Right ventricle myocardium inferior (tissue), 1 donor: ENCODE data around the gene GALR1. TPM values are rescaled to one million over a fixed set of nuclear protein-coding genes. Genes with fewer than 3 reads are reported as not detected.

Experiments used
- ATAC-seq: fragments of 200-7000 bp; cut with Tn5 transposase; one replicate; pipeline ENCODE4 v1.9.1; 2020; ENCODE audit warnings: mild to moderate bottlenecking, moderate library complexity
- DNase-seq: peaks from one replicate; pipeline ENCODE4 v3.0.0; 2021; ENCODE audit errors: missing footprints
- intact Hi-C: fragments of 100-400 bp; cut with DNase I; formaldehyde crosslinking; loops from one replicate; pipeline ENCODE4 v1.11.0; 2022
- long read RNA-seq: library from polyadenylated mRNA; unstranded; transcript quantifications from one replicate; pipeline ENCODE4 v2.0.0, GENCODE V29; 2021
- total RNA-seq: library from RNA; stranded (reverse); fragmentation: NEBNext Ultra II Directional; extraction: Animal tissue kit (Norgen Biotek cat#: 25700); gene quantifications from one replicate; pipeline ENCODE4 v1.2.1, GENCODE V29; 2021
- donor health status: DM: no; HTN: yes; CAD: no; lungs with severe emphysema.

The GALR1 gene, protein sequence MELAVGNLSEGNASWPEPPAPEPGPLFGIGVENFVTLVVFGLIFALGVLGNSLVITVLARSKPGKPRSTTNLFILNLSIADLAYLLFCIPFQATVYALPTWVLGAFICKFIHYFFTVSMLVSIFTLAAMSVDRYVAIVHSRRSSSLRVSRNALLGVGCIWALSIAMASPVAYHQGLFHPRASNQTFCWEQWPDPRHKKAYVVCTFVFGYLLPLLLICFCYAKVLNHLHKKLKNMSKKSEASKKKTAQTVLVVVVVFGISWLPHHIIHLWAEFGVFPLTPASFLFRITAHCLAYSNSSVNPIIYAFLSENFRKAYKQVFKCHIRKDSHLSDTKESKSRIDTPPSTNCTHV
- total RNA-seq = not detected
- long read RNA-seq, full-length matches to known transcripts = 1 of 1 reads
- long read RNA-seq, partial matches to known transcripts = 0 of 1 reads
- long read RNA-seq, other reads (novel, unspliced or antisense) = 0 of 1 reads

DNA sequence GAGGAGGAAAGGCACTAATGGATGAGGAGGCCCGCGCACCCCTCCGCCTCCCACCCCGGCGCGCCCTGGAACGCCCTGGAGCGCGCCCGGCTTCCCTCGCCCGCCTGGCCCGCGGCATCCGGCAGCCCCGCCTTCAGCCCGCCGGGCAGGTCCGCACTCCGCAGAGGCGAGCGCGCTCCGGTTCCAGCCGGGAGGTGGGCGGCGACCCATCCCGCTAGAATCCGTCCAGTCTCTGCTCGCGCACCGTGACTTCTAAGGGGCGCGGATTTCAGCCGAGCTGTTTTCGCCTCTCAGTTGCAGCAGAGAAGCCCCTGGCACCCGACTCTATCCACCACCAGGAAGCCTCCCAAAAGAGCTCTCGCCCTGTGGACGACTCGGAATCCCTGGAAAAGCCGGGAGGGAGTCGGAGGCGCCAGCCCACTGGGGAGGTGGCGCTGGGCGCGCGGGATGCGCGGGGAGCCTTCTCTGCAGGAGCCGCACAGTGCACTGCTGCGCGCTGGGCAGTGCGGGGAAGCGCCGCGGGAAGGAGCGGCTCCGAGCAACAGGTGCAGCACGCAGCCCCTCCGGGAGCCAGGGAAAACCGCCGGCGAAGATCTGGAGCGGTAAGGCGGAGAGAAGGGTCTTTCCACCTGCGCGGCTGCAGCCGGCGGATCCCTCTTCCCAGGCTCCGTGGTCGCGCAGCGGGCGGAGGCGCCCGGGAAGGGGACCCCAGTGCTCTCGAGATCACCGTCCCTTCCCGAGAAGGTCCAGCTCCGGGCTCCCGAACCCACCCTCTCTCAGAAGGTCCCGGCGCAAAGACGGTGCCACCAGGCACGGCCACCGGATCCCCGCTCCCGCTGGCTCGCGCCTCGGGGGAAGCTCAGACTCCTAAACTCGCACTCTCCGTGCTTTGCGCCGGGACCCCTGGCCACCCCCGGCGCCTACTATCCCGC is at the start of gene GALR1:
Gene GALR1, plus strand, starts transcription at position 280 of the 932 bp plus-strand sequence. CDS start 701 bp downstream, outside the sequence.
- DNase-seq (no peak), ATAC-seq (no peak)
- intact Hi-C loops = no loop called here

DNA sequence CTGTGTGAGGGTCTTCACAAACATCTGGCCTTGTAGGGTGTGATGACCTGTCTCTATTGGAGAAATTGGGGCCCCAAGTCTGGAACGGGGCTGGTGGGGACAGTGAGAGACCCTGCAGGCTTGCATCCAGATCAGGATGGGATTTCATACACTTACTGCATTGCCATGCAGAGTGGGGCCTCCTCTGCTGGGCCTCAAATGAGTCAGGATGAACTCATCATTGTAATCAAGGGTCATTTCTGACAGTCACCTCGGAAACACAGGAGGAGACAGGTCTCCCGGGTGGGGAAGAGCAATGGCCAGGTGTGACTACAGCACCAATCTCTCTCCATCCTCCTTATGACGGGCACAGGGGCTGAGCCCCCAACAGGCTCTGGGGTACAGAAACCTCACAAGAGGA is 48.1 kb upstream of the GALR1 start:
- ATAC-seq = no peak
- intact Hi-C loops = no loop called here
- DNase-seq = no peak

DNA sequence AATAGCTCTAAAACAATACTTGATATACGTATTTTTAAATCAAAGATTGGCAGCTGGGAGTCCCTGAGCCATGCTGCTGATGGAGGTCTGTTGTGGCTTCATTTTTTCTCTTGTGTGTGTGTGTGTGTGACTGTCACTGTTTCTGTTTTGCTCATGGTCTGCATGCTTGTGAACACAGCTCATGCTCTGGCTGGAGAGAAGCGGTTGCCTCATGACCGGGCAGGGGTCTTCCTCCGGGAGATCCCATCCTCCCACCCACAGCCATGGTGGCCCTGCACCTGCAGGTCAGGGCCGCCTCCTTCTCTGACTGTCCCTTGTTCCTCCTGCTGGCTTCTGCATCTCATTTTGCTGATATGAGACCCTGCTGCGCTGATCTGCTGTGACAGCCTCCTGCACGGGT is 47.3 kb upstream of the GALR1 start:
- DNase-seq = no peak
- intact Hi-C loops = no loop called here
- no peak for ATAC-seq

DNA sequence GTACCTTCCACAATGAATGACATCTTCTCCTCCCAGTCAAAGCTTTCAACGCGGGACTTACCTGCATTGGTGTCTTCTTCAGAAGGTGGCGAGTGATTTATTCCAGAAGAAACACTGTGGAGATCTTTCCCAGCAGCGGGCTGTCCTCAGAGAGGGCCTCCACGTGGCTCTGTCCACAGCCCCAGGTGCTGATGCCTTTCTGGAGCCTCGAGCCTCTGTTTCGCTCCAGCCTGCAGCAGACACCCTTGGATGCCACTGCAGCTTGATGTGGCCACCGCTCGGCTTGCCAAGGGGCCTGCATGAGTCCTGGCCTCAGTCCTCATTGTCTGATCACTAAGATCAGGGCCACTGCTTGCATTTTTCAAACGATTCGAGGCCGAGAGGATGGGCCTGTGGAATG is 46.6 kb upstream of the GALR1 start:
- DNase-seq (peak; percentile 68), ATAC-seq (no peak)
- intact Hi-C loops = no loop called here

DNA sequence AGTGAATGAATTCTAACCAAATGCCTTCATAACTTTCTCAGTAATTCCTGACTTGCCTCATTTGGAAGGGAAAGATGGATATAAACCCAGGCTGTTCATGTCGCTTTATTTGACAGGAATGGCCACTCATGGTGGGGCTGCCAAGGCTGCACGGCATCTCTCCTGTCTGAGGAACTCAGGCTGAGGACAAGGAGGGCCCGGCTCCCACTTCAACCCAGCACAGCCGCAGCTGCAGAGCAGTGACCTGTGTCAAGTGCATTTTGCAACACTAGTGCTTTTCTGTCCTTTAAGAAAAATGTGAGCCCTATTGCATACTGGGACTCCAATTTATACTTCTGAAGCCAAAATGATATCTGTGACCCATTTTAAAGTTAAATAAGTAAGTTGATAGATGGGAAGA is 45.8 kb upstream of the GALR1 start:
- intact Hi-C loops = no loop called here
- no peak for ATAC-seq
- no peak for DNase-seq

DNA sequence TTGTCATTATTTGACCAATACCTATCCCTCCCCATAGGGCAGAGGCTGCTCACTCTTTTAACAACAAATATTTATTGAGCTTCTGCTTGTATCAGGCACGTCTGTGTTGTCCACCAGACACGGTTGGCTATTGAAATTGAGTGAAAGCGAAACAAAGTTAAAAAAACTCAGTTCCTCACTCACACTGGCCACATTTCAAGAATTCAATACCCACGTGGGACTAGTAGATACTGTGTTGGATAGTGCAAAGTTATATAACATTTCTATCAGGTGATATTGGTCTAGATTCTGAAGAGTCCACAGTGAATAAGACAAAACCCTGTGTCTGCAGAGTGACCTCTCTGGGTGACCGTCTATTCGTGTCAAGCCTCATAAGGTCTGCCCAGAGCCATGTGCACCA is 43.9 kb upstream of the GALR1 start:
- intact Hi-C loops = no loop called here
- no peak for DNase-seq
- no peak for ATAC-seq

DNA sequence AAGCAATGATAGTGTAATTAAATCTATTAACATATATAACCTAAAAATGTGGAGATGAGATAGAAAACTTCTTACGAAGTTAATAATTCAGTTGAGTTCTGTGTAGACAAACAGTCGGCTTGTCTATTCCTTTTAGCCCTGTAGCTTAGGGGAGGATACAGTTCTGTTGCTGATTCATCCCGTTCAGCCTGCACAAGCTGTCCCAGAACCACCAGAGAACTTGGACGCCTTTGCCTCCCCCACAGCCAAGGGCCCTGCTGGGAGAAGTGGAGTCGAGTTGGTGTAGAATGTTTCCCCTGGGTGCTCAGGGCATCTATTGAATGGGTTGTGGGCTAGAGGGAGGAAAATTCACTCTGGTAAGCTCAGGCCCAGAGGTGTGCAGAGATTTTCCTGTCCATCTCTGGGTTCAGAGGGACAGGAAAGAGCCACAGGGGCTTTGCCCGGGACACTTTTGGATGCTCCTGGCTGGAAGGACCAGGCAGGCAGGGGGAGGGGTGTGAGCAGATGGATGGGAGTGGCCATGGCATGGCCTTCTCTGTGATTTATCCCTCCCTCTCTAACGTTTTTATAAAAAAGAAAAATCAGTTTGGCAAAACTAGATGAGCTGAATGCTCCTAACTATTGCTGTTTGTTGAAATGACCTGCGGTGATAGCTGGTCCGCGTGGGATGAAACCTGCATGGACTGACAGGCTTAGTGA is 42.8 kb upstream of the GALR1 start:
- DNase-seq (peak; percentile 70), ATAC-seq (peak; percentile 91)
- intact Hi-C loops = no loop called here

DNA sequence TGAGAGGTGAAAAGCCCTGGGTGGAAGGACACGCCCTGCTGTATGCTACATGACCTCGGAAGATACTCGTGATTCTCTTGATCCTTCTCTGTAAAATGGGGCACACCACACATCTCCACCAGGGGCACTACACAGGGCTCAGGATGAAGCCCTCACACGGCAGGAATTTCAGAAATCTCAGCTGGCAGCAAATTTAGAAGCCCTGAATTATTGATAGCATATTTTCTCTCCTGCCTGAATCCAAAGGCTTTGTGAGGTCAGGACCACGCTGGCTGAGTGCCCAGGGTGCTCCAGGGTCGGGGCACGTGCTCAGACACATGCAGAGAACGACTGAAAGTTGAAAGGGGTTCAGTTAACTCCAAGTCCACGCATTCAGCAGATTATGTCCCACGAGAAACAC is 42.1 kb upstream of the GALR1 start:
- intact Hi-C loops = no loop called here

DNA sequence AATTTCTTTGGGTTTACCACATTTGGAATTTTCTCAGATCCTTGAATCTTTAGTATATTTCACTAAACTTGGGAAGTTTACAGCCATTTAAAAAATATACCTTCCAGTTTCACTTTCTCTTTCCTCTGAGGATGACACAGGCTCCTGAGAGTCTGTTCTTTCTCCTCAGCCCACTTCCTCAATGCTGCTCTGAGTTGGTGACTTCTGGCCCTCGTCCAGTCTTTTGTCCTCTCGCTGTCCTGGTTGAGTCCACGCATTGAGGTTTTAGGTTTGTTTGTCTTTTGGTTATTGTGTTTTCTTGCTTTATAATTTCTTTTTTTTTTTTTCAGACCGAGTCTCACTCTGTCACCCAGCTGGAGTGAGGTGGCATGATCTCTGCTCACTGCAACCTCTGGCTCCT is 40.7 kb upstream of the GALR1 start:
- DNase-seq = peak; percentile 77
- intact Hi-C loops = no loop called here
- no peak for ATAC-seq

More for the DNA sequence above, 42.1 kb upstream of the GALR1 start:
- peak; percentile 74 for DNase-seq
- peak; percentile 65 for ATAC-seq

DNA sequence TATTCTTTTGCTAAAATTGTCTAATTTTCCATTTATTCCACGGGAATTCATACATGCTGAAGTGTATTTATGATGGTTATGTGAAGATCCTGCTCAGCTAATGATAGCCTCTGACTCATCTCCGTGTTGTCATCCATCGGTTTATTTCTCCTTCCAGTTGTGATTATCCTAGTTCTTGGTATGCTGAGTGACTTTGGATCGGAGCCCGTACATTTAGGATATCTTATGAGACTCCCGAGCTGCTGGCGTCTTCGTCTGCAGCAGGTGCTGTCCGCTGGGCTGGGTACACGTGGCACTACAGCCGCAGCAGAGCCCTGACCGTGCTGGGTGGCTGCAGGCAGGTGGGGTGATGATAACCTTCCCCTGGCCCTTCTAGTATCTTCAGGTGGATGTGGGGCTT is 40.1 kb upstream of the GALR1 start:
- intact Hi-C loops = no loop called here
- DNase-seq (no peak), ATAC-seq (no peak)

DNA sequence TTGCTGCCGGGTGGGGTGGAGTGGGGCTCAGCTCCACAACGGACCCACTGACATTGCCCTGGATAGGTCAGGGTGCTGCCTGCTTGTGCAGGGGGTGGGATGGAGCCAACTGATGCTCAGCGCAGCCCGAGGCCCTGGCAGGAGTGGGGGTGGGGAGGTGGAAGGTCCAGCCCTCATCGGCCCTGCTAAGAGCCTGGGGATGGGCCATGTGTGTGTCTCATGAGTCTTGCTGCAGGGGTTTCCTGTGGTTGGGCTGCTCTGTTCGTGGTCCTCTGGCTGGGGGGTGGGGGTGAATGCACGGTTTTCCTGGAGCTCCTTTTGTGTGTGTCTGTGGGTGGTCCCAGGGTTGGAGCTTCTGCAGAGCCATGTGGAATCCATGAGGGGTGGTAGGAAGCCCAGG is 39.4 kb upstream of the GALR1 start:
- no peak for DNase-seq
- intact Hi-C loops = loop anchor here (2.0 to 5.0 kb wide), 2 partner anchors 153 to 209 kb away; no protein-coding TSS in a partner anchor
- ATAC-seq = no peak

DNA sequence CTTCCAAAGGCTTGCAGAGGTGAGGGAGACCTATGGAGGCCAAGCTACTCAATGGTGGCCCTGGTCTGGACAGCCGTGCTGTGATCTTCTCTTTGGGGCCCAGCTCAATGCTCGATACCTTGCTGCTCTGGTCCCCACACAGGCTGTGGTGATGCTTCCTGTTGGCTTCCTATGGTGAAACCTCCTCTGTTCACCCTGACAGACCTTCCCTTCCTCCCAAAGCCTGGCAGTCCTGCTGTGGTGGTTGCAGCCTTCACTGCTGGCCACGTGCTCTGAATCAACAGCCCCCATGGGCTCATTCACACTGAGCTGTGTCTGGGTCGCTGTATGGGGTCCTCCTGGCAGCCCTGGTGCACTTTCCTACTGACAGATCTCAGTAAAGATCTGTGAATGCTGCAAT is 31.0 kb upstream of the GALR1 start:
- intact Hi-C loops = no loop called here
- DNase-seq (no peak), ATAC-seq (no peak)

DNA sequence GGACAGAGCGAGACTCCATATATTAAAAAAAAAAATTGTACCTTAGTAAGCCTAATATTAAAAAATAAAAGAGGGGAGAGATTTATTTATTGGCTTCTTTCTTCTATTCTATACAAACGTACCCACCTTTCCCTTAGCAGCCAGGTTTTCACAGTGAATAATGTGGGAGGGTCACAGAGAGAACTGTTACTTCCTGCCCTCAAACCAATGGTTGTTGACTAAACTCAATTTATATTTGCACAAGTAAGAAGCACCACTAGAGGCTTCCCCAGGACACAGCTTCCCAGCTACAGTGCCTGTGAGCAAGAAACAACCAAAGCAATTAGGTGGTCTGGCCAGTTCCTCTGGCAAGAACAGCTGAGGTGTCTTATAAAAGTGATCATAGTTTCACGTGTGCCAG is 28.9 kb upstream of the GALR1 start:
- ATAC-seq = no peak
- DNase-seq = no peak
- intact Hi-C loops = no loop called here

DNA sequence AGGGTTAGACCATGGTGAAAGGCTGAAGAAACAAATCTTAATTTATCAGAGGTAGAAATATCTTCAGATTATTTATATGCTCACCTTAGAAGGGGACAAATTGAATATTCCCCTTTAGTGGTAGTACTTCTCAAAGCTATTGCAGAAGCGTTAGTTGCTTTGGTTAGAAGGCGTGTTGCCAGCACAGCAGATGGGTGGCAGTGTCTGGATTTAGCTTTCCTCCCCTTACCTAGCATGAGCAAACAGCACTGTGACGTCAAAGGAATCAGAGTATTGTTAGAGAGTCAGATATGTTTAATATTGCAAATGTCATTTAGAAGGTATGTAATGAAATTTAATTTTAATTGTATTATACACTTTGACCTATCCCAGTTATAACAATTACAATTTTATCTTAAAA is 27.2 kb upstream of the GALR1 start:
- intact Hi-C loops = no loop called here
- DNase-seq = no peak
- ATAC-seq = no peak

DNA sequence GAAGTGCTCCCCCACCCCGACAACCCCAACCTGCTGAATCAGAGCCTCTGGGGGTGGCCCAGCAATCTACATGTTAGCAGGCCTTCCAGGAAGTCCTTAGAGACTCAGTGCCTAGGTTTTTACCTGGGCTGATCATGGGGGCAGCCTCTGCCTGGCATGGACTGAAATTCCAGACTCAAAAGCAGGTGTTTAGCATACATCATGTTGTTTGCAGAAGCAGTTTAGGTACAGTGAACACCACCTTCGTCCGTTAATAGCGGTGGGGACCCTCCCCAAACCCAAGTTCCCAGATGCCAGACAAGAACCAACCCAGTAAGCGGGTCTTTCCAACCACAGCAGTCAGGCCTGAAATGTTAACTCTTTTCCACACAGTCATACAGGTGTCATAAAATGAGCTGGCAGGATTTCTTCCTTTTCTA is 26.4 kb upstream of the GALR1 start:
- DNase-seq (no peak), ATAC-seq (no peak)
- intact Hi-C loops = no loop called here

DNA sequence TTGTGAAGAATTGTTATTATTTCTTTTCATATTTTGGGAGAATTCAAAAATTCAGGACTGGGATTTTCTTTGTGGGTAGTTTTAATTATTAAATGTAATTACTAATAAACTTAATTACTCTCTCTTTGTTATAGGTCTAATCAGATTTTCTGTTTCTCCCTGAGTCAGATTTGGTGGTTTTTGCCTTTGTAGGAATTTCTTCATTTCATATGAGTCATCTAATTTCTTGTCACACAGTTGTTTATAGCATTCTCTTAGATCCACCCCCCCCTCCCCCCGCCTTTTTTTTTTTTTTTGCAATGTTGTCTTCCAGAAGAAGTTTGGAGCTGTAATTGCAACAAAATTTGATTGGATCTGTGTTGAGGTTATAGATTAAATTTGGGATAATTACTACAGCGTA is 26.0 kb upstream of the GALR1 start:
- no peak for DNase-seq
- no peak for ATAC-seq
- intact Hi-C loops = no loop called here

DNA sequence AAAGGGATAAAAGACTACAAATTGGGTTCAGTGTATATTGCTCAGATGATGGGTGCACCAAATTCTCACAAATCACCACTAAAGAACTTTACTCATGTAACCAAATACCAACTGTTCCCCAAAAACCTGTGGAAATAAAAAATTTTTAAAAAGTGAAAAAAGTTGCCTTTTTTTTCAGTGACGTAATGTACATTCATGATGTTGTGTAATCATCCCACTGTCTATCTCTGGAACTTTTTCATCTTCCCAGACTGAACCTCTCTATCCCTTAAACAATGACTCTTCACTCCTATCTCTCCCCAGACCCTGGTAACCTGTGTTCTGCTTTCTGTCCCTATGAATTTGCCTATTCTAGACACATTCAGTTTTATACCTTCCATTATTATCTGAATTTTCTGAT is 19.0 kb upstream of the GALR1 start:
- no peak for ATAC-seq
- DNase-seq = no peak
- intact Hi-C loops = no loop called here

DNA sequence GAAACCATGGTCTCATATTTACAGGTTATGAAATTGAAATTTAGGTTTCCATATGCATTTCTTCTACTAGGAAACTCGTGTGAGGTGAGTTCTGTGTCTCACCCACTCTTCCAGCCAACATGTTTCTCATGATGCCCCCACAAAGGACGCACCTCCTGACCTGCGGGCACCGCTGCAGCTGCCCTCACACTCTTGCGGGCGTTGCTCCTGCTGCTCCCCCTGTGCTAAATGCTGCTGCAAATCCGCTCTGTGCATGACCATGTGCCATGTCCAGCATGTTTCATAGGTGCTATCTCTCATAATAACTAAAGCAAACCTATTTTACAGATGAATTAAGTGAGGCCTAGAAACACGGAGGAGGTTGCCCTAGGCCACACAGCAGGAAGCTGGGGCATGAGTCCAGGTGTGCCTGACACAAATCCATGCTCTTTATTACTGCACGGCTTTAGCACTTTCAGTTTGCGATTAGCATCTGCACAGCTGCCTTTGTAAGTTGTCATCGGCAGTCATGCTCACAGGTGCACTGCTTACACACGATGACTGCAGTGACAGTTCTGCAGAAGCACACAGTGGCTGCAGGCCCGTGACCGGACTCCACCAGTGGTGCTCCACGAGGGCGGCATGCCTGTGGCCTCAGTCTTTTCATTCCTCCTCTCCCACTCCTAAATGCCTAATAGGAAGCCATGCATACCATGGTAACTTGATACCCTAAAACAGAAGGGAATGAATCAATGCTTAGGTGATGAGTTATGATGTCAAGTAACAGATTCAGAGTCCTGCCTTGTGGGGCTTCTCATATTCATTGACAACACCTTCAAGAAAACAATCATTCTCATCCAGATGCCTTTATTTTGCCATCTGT is 14.9 kb upstream of the GALR1 start:
- no peak for ATAC-seq
- intact Hi-C loops = no loop called here
- no peak for DNase-seq
